NCI-H1092 (cell line): ENCODE data around the gene BCO1.
A peak's percentile ranks its signal among the peaks of the same experiment; 100 is the strongest.

Source experiments
- DNase-seq: peaks from one replicate; lab custom pipeline; 2025; lab: John Stamatoyannopoulos, UW

Gene BCO1

DNA sequence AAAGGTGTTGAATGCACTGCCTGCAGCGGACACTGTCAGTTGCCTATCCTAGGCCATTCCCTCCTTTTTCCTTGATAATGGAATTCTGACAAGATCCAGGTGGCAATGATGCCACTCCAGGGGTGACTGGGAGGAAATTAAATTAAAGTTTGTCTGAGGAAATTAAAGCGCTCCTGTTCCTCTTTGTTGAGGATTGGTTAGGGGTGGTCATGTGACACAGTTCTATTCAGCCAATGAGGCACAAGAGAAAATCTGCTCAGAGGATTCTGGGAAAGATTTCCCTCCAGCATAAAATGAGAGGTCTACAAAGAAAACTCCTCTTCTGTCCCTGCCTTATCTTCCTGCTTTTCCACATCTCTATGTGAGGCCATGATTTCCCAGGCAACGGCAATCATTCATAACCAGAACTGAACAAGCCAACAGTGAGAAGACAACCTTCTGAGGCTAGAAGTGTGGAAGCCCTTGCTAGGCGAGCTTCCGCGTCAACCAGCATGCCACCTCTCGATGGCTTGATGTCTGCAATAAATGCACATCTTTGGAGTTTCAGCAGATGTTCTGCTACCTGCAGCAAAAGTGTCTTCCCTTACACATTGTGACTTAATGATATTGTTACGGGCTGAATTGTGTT lies 5.6 kb upstream of the BCO1 start:
- DNase-seq: no peak

DNA sequence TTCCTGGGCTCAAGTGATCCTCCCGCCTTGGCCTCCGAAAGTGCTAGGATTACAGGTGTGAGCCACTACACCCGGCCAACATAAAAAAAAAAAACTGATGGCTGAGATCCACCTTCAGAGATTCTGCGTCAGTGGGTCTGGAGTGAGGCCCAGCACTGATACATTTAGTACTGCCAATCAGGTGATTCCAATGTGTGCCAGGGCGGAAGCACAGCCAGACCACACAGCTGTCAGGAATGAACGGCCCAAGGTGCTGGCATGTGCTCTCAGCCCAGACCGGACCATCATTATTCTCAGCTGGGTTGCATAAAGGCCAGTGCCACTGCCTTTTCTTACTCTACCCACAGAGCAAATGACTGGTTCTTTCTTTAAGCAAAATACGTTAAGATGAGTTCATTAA lies 1.2 kb upstream of the BCO1 start:
- peak; percentile 12 for DNase-seq

DNA sequence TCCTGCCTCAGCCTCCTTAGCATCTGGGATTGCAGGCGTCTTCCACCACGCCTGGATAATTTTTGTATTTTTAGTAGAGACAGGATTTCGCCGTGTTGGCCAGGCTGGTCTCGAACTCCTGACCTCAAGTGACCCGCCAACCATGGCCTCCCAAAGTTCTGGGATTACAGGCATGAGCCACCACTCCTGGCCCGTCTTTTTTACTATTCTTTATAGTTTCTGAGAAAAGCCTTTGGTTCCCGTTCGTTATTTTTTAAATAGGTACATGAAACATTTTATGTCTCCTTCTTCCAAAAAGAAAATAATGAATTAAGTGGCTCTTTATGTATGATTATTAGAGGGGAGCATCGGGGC lies 570 bp upstream of the BCO1 start:
- no peak for DNase-seq

DNA sequence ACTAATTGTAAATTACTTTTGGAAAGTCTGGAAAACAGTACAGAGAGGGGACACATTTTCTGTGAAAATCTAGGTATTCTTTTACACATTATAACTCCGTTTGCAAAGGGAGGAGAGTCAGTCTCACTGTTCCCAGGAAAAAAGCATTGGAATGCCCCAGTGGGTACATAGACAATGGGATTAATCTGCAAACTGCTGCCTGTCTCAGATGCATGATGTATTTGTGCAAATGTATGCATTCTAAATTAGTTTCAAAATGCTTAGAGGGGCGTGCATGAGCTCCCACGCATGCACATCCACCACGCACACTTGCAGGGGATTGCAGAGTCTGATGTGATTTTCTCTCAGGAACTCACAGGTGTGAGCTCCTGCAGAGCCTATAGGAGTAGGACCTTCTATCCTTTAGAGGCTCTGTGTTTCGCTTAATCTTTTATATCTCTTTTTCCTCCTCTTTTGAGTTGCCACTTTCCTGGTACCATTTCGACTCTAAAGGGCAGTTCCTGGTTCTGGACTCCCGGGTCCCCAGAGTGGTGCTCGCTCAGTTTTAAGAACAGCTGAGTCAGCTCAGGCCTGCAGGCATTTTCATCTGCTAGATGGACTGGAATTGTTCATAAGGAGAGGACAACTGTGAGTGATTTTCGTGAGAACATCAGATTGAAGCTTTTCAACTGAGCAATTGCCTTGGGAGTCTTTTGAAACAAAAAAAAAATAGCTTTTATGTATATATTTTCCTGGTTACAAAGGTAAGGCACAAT lies 1.1 kb downstream of the BCO1 start:
- DNase-seq: no peak

DNA sequence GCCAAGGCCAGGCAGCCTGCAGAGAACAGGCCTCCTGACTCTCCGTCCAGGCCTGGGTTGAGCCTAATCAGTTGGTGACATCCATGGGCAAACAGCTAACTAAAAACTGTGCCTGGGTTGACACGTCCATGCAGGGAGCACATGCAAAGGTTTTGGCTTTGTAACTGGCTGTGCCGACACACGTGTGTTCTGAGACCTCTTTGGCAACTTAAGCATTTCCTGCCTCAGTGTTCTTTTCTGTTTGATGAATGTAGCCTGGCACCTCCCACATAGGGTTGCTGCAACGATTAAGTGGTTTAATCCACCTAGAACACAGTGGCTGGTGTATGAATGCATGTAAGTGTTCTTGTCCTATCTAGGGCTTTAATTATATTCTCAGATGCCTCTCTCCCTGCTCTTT lies 3.2 kb downstream of the BCO1 start:
- DNase-seq: no peak

DNA sequence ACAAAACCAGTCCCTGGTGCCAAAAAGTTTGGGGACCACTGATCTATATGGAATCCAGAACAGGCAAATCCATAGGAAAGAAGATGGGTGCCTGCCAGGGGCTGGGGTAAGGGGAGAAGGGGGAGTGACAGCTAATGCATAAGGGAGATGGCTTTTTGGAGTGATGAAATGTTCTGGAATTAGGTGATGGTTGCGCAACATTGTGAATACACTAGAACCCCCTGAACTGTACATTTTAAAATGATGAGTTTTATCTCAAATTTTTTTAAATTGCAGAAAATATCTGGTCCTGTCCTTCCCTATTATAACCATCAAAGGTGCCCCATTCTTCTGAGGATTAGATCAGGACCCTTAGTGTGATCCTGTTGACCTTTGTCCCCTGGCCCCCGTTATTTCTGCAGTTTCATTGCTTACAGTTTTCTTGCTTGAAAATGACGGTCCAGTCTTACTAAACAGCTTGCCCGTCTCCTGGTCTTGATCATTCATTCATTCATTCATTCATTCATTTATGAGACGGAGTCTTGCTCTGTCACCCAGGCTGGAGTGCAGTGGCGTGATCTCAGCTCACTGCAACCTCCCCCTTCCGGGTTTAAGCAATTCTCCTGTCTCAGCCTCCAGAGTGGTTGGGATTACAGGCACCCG lies 4.6 kb downstream of the BCO1 start:
- DNase-seq: no peak

DNA sequence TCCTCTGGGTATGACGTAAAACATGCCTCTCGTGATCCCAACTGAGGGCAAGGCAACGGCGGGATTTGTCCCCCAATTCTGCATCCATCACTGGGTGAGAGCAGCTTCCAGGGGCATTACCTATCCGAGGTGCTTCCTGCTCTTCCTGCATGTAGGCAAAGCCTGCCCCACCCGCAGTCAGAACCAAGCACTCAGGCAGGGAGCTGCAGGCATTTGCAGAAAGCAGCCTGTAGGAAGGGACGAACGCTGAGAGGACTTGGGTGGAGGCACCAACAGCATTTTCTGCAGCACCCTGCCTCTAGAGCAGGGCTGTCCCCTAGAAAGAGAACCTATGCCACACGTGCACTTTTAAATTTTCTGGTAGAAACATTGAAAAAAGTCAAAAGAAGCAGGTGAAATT lies 5.5 kb downstream of the BCO1 start:
- no peak for DNase-seq

DNA sequence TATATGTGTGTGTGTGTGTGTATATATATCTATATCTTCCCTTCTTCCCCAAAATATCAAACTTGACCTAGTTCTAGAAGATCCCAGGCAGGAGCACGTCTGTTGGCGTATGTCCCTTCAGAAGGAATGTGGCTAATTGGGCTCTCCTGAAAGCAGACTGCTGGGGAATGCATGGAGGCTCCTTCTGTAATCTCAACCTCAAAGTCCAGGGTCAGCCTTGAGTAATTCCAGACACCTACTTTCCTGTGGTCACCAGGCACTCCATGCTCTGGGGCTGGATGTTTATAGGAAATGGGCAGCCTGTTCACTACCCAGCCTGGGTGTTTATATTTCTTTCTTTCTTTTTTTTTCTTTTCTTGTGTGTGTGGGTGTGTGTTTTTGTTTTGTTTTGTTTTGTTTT lies 13.4 kb downstream of the BCO1 start:
- DNase-seq: no peak

DNA sequence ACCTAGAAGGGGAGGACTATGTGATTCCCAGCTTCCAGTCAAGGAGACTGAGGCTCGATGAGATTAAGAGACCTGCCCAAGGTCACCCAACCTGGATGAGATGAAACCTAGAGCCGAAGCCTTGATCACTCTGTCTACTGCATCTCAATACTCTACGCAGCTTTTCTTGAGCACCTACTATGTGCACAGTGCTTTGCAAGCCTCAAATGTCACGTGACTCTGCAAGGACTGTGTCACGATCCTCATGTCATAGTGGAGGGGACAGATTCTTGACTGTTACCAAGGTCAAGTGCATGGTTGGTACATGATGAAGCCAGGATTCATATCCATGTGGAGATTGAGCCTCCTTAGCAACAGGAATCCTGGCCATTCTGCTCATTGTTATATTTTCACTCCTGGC lies 14.7 kb downstream of the BCO1 start:
- DNase-seq: no peak

DNA sequence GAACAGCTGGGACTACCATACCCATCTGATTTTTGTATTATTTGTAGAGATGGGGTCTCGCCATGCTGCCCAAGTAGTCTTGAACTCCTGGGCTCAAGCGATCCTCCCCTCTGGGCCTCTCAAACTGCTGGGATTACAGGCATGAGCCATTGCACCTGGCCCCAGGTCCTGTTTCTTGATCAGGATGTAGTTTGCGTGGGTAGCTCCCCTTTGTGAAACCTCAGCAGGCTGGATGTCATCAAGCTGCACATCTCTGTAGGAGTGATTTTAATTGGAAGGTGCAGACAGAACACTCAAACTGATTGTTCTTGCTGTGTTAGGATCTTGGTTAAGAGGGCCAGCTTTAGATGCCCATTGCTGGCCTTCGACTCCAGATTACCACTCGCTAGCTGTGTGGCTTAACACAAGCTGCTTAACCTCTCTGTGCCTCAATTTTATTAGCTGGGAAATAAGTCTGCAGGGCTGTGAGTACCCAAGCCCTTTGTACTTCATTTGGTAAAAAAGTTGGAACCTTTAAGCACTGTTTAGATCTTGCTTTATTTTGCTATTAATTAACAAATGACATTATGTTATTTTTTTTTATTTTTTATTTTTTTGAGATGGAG lies 16.5 kb downstream of the BCO1 start:
- no peak for DNase-seq

DNA sequence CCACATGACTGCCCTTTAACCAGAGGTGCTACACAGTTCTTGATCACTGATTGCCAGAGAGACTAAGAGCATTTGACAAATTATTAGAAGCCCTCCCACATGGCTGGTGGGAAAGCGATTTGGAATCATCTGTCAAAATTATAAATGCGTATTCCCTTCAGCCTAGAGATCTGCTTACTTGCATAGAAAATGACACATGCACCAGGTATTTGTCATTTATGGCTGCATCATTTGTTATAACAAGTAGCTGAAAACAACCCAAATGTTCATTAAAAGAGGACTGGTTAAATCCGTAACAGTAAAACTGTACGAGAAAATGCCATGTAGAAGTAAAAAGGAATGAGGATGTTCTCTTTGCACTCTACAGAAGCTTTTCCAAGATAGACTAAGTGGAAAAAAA lies 21.4 kb downstream of the BCO1 start:
- no peak for DNase-seq

DNA sequence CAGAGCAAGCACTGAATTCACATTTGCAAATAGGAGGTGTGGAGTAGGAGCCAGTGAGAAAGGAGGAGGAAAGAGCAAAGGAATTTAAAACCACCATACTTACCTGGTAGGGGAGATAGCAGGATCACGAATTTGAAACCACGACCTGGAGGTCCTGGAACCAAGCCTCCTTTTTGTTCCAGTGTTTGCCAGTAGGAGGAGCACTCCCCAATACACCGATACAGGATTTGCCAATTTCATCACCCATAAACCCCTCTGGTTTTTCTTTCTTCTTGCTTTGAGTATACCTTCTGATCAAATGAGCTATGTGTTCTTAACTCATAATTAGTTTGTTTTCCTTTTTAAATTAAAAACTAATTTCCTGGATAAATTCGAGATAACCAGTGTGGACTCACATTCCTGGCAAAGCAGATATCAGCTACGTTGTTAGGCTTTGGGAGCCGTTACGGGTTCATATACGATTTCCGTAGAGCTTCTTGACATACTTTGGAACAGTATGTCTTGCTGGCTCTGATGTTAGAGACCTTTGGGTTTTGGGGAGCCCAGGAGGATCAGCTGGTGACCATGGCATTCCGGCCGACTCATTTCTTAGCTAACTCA lies 22.7 kb downstream of the BCO1 start:
- DNase-seq: no peak

DNA sequence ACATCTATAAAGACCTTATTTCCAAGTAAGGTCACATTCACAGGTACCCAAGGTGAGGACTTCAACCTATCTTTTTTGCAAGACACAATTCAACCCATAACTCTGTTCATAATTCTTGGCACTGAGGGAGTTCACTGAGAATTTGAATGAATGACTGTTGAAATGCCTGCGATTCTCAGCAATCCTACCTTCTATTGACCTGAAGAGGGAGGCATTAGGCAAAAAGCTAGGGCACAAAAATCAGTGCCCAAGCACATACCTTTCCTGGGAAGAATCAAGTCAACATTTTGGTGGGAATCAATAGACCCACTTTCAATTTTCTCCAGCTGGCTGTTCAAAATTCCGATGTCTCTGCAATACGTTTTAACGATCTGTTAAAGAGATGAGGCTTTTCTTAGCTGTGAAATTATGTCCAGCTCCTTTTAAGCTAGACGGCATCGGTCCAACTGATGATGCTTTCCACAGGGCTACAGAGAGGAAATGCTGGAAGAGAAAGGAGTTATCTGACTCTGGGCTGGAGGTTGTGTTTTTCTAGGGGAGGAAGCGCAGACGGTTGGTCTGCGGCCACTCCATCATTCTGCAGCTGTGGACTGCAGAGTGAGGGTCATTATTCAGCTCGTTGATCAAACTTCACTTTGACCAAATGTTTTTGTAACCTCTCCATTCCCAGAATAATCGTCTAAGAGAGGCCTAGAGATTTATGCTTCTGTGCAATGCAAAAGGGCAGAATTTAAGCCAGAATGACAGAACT lies 25.2 kb downstream of the BCO1 start:
- no peak for DNase-seq

DNA sequence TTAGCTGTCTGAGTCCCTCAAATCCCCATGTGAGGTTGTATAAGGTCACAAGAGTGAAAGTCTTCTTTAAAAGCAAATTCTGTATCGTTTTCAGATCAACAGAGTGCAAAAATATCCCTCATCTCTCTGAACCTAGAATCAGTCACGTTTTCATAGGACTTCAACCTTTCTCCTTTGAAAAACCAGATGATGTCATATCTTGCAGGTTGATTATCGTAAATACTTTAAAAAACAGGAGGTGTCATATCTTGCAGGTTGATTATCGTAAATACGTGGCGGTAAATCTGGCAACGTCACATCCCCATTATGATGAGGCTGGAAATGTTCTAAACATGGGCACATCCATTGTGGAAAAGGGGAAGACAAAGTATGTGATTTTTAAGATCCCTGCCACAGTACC lies 25.9 kb downstream of the BCO1 start:
- no peak for DNase-seq

DNA sequence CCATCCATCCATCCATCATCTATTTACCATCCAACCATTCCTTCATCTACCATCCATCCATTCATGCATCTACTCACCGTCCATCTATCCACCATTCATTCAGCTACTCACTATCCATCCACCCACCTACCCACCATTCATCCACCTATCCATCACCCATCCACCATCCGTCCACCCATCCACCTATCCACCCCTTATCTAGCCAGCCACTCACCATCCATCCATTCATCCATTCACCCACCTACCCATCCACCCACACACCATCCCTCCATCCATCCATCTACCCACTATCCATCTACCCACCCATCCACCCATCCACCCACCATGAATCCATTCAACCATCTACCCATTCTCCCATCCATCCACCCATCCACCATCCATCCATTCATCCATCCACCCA lies 26.6 kb downstream of the BCO1 start:
- DNase-seq: no peak

DNA sequence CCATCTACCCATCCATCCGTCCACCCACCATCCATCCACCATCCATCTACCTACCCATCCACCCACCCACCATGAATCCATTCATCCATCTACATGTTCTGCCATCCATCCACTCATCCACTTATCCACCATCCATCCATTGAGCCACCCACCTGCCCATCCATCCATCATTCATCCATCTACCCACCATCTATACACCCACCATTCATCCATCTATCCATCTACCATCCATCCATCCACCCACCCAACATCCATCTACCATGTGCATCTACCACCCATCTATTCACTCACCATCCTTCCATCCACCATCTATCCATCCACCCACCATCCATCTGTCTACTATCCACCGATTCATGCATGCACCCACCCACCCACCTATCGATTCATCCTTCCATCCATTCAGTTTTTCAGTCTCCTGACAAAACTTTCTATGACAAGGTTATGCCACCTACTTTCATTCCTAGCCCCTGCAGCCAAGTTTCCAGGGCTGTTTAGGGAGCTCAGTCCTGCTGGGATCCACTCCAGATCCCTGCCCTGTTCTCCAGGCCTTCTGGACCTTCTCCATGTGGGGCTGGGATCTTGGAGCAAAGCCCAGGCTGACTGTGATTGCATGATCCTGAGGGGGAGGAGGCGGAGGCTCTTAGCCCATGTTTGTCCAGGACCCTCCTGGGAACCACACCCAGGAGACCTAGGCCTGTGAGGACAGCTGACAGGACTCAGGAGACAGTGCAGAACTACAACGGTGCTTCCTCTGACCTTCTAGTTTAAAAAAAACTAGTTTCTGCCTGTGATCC lies 27.4 kb downstream of the BCO1 start:
- peak; percentile 6 for DNase-seq

DNA sequence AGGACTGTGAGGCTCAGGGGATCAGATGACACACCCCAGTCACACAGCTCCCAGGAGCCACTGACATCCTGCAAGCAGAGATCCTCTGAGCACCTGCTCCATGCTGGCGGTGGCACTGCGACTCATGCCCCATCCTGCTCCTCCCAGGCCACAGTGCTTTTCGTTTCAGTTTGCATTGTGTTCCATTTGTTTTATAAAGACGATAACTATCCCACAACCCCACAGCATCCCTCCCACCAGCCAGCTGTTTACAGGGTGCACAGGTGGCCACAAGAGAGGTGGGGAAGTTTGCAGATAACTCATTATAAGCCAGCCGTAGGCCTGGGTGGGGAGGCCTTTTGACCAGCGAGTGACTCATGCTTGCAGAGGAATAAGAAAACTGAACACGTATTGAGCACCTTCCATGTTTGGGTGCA lies 28.2 kb downstream of the BCO1 start:
- DNase-seq: no peak

DNA sequence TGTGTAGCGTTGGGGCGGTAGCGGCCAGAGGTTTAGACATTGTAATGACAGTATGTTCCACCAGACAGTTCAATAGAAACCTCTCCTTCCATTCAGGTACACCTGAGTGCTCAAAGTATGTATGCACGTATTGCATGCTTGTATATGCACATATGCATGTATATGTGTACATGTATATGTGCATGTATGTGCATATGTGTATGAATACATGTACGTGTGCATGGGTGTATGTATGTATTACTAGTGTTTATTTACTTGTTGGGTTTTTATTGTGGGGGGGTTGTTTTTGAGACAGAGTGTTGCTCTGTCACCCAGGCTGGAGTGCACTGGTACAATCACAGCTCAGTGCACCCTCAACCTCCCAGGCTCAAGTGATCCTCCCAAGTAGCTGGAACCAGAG lies 30.0 kb downstream of the BCO1 start:
- no peak for DNase-seq

DNA sequence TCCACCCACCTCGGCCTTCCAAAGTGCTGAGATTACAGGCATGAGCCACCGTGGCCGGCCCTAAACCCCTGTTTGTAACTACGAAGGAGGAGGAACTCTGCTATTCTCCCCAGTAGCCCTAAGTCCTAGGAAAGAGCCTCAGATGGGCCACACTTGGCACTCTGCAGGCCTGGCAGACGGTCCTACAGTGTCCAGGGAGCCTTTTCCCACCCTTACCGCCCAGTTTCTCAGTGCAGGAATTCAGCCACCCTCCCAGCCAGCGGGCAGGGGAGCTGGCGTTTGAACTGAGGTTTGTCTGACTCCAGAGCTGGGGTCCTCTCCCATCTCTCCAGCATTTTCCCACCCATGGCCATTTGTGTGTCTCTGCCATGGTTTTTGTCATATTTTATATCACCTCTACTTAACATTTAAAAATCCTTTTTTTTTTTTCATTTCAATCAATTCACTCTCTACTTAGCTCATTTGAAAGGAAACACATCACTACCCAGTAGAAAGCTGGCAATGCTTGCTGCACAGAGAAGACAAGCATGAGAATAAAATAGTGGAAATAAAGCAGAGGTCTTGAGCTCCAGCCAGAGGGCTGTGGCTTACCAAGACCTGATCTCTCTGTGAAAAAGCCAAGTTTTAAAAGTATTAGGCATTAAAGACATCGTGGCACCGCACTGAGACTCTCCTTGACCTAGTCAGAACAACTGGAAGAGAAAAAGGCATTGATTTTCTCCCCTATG lies 34.9 kb downstream of the BCO1 start:
- no peak for DNase-seq

DNA sequence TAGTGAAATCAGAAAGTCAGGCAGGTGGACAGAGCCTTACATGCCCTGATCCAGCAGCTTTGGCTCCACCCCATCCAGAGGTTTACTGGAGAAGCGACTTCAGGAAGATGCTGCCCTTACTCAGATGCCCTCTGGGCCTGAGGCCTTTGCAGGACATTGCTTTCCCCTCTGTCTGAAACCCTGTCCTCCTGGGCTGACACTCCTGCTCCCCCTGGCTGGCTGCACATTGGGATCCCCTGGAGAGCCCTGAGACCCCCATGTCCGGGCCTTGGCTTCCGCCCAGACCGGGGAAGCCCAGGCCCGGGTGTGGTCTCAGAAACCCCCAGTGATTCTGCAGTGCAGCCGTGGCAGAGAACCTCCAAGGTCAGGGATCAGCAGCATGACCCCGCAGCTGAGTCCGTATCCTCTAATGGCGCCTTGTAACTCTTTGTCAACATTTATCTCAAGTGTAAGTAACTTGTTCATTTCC lies 36.6 kb downstream of the BCO1 start:
- no peak for DNase-seq
